ENCODE results near the gene ENTREP3. TPM values are rescaled to one million over a fixed set of nuclear protein-coding genes. Genes with fewer than 3 reads are reported as not detected.

Gene ENTREP3
- total RNA-seq, 2 donors from 2014 or later = 8.6 to 9.3 TPM

DNA sequence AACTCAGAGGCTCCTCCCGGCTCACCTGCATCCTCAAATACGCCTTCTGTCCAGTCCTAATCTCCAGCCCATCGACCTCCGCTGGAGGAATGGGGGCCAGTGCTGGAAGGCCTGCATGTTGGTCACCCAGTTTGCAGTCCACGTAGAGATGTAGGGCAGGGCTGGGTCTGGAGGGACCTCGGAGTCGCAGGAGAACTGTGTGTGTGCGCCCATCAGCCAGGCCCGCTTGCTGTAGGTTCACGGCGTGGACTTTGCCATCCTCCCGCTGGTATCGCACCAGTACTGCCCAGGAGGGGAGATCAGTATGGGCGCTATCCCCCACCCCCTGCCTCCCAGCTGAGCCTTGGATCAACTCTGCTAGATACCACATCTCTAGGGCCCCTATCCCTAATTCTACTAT is 50.2 kb downstream of the ENTREP3 start:
- Mint-ChIP-seq H3K27me3 (no peaks in the 10 kb centered on the region), H3K4me1 (peaks cover 21% of the 10 kb centered on the region), H3K36me3 (ENCODE audit: low read depth) (no peaks in the 10 kb centered on the region), H3K4me3 (no peak overlapping the region), H3K27ac (no peak overlapping the region)
- DNase-seq (no peak), ATAC-seq (no peak)
- no peaks in the 10 kb centered on the region for H3K9me3 ChIP-seq (ENCODE audit: control insufficient read depth, low read length, poor library complexity, severe bottlenecking)

DNA sequence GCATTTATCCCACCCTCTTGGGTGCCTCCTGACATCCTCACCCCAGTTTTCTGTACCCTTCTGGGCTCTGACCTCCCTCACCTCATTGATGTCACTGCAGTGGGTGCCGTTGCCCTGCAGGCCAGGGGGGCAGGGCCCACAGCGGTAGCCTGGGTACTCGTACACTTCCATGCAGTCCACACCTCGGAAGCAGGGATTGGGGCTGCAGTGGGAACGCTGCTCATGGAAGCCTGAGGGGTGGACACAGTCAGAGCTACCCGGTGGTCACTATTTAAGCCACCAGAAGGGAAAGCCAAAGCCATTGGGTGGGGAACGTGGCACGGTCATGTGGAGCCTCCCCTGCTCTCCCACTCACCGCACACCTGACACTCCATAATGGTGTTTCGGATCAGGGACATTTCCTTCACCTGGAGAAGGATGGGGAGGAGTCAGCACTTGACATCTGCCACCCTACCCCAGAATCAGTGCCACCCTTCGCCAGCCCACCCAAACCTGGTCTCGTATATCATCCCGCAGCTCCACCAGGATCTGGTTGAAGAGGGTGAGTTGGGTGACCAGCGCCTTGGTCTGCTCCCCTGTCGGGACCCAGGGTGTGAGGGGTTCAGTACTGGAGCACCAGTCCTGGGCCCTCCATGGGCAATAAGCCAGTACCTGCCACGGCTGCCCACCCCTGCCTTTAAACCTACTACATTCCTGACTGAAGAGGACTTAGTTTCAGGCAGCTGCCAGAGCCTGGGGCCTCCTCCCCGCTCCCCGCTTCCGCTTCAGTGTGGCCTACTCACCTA is 52.4 kb downstream of the ENTREP3 start:
- H3K27me3 Mint-ChIP-seq = no peaks in the 10 kb centered on the region
- ATAC-seq (no peak), DNase-seq (no peak)

DNA sequence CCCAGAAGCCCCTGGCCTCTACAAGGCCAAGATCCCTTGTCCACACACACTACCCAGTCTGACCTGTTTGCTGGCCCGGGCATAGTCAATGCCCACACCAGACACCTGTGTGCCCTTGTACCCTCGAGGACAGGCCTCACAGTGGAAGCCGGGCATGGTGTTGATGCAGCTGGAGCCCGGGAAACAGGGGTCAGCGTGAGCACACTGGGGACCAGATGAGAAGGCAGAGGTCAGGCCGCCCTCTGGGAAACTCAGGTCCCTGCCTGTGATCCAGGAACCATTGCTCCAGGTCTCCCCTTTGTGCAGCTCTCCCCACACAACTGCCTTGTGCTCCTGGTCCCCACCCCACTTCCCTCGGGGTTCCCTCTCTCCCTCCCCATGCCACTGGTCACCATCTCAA is 53.1 kb downstream of the ENTREP3 start:
- H3K4me3 Mint-ChIP-seq = no peak overlapping the region
- no peaks in the 10 kb centered on the region for H3K9me3 ChIP-seq (ENCODE audit: control insufficient read depth, low read length, poor library complexity, severe bottlenecking)
- H3K36me3 Mint-ChIP-seq (ENCODE audit: low read depth) = no peaks in the 10 kb centered on the region
- ATAC-seq (no peak), DNase-seq (no peak)
- no peaks in the 10 kb centered on the region for H3K27me3 Mint-ChIP-seq
- H3K27ac Mint-ChIP-seq = no peak overlapping the region
- H3K4me1 Mint-ChIP-seq = peaks cover 7% of the 10 kb centered on the region

More for the DNA sequence above, 52.4 kb downstream of the ENTREP3 start:
- no peaks in the 10 kb centered on the region for H3K9me3 ChIP-seq (ENCODE audit: control insufficient read depth, low read length, poor library complexity, severe bottlenecking)
- Mint-ChIP-seq H3K4me1 (peaks cover 11% of the 10 kb centered on the region), H3K4me3 (no peak overlapping the region), H3K36me3 (ENCODE audit: low read depth) (no peaks in the 10 kb centered on the region), H3K27ac (no peak overlapping the region)

DNA sequence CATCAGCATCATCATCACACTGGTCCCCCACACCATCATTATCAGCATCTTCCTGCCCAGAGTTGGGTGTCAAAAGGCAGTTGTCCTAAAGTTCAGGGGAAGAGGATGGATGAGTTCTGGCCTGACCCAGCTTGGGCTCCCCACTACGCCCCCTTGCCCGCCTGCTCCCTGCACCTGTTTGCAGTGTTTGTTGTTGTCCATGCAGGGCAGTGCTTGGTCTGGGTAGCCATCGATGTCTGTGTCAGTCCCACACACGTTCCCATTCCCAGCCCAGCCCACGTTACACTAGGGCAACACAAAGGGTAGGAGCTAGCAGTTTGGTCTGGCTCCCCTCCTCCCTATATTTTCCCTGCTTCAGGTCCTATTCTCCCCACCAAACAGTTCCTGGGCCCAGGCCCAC is 54.4 kb downstream of the ENTREP3 start:
- ATAC-seq (no peak), DNase-seq (no peak)
- no peaks in the 10 kb centered on the region for H3K9me3 ChIP-seq (ENCODE audit: control insufficient read depth, low read length, poor library complexity, severe bottlenecking)
- peak overlapping the region; percentile 21 for H3K4me3 Mint-ChIP-seq
- H3K27ac Mint-ChIP-seq = no peak overlapping the region
- no peaks in the 10 kb centered on the region for H3K27me3 Mint-ChIP-seq
- H3K4me1 Mint-ChIP-seq = peaks cover 4% of the 10 kb centered on the region
- no peaks in the 10 kb centered on the region for H3K36me3 Mint-ChIP-seq (ENCODE audit: low read depth)

DNA sequence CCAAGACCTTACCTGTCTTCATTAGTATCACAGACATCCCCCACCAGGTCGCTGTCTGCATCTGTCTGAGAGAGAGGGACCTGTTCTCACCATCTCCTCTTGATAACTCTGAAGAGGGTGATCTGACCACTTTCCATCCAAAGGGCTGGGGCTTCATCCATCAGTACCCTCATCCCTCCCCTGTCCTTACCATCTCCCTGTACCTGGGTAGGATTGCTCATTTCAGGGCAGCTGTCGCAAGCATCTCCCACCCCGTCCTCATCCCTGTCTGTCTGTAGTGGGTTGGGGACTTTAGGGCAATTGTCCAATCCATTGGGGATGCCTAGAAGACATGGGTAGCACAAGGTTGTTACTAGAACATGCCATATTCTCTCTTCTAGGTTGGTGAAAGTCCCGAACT is 55.5 kb downstream of the ENTREP3 start:
- H3K4me1 Mint-ChIP-seq = peaks cover 8% of the 10 kb centered on the region
- no peak overlapping the region for H3K4me3 Mint-ChIP-seq
- ATAC-seq (no peak), DNase-seq (no peak)
- H3K9me3 ChIP-seq (ENCODE audit: control insufficient read depth, low read length, poor library complexity, severe bottlenecking) = no peaks in the 10 kb centered on the region
- no peak overlapping the region for H3K27ac Mint-ChIP-seq
- H3K27me3 Mint-ChIP-seq = no peaks in the 10 kb centered on the region
- no peaks in the 10 kb centered on the region for H3K36me3 Mint-ChIP-seq (ENCODE audit: low read depth)

DNA sequence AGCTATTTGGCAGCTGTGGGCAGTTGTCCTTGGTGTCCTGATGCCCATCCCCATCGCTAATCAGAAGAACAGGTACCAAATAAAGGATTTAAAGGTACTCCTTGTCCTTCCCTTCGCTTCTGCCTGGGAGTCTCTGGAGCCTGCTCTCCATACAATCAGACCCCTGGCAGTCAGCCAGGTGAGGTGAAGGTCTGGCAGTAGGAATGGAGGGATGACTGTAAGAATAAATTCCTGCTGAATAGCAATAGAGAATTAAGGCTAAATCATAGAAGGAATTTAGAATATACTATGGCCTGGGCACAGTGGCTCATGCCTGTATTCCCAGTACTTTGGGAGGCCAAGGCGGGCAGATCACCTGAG is 56.8 kb downstream of the ENTREP3 start:
- H3K9me3 ChIP-seq (ENCODE audit: control insufficient read depth, low read length, poor library complexity, severe bottlenecking) = no peaks in the 10 kb centered on the region
- ATAC-seq = no peak
- H3K4me1 Mint-ChIP-seq = peaks cover 18% of the 10 kb centered on the region
- H3K27me3 Mint-ChIP-seq = no peaks in the 10 kb centered on the region
- peak overlapping the region; percentile 57 for H3K27ac Mint-ChIP-seq
- no peak overlapping the region for H3K4me3 Mint-ChIP-seq
- no peaks in the 10 kb centered on the region for H3K36me3 Mint-ChIP-seq (ENCODE audit: low read depth)
- no peak for DNase-seq

DNA sequence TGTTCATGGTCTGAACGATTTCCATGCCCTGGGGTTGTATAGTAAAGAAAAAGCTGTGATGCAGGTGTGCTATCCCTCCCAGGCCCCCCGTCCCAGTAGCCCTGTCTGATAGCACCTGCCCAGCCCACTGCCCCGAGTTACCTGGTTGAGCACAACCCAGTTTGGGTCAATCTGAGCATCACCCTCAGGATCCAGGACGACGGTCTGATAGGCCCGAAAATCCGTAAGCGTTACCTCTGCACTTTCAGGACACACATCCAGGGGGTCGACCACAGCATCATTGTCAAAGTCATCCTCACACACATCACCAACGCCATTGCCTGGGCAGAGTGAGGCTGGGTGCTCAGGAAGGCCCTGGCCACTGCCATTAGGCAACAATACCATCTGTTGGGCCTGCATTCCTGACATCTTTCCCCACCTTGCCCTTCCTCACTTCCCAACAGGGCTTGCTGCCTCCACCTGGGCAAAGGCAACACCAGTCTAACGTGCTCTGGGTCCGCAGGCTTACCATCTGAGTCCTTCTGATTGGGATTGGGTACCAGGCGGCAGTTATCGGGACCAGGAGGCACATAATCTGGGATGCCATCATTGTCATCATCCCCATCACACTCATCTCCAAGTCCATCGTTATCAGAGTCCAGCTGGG is 57.3 kb downstream of the ENTREP3 start:
- ATAC-seq (no peak), DNase-seq (no peak)
- H3K9me3 ChIP-seq (ENCODE audit: control insufficient read depth, low read length, poor library complexity, severe bottlenecking) = no peaks in the 10 kb centered on the region
- H3K27ac Mint-ChIP-seq = peak overlapping the region; percentile 57
- H3K36me3 Mint-ChIP-seq (ENCODE audit: low read depth) = no peaks in the 10 kb centered on the region
- no peaks in the 10 kb centered on the region for H3K27me3 Mint-ChIP-seq
- H3K4me1 Mint-ChIP-seq = peaks cover 21% of the 10 kb centered on the region
- H3K4me3 Mint-ChIP-seq = no peak overlapping the region

Other genes starting within 250 kb of the ENTREP3 start
- 1 to 10 TPM in 1 of 2 donors, under 1 TPM in 1; 0.94 to 1.3 TPM for gene DCST2, start 221.7 kb downstream of the ENTREP3 start, total RNA-seq
- gene DCST1, start 221.7 kb downstream of the ENTREP3 start, total RNA-seq = under 1 TPM; 0.23 to 0.57 TPM
- 10 to 100 TPM; 30.3 to 33.8 TPM for gene ADAM15, start 204.2 kb downstream of the ENTREP3 start, total RNA-seq
- 1 to 10 TPM; 2.6 to 4.9 TPM for gene EFNA4, start 191.7 kb downstream of the ENTREP3 start, total RNA-seq
- gene EFNA3, start 176.6 kb downstream of the ENTREP3 start, total RNA-seq = 1 to 10 TPM in 1 of 2 donors, under 1 TPM in 1; 0.29 to 1.3 TPM
- gene EFNA1, start 127.6 kb downstream of the ENTREP3 start, total RNA-seq = 1 to 10 TPM in 1 of 2 donors, not detected in 1; 1.0 TPM
- 10 to 100 TPM; 25.6 to 27.8 TPM for gene SLC50A1, start 119.6 kb downstream of the ENTREP3 start, total RNA-seq
- 10 to 100 TPM; 32.1 to 36.0 TPM for gene DPM3, start 115.0 kb downstream of the ENTREP3 start, total RNA-seq
- 100 to 1,000 TPM; 110 to 127 TPM for gene KRTCAP2, start 82.2 kb downstream of the ENTREP3 start, total RNA-seq
- gene TRIM46, start 81.6 kb downstream of the ENTREP3 start, total RNA-seq = 10 to 100 TPM in 1 of 2 donors, 1 to 10 TPM in 1; 9.8 to 12.7 TPM
- gene THBS3, start 47.6 kb downstream of the ENTREP3 start, total RNA-seq = 10 to 100 TPM; 34.6 to 38.4 TPM
- gene MTX1, start 46.8 kb downstream of the ENTREP3 start, total RNA-seq = 10 to 100 TPM; 20.7 to 28.5 TPM
- gene SCAMP3, start 6.9 kb upstream of the ENTREP3 start, total RNA-seq = 10 to 100 TPM; 60.1 to 69.4 TPM
- gene CLK2, start 18.0 kb upstream of the ENTREP3 start, total RNA-seq = 10 to 100 TPM; 54.8 to 57.8 TPM
- gene HCN3, start 22.0 kb upstream of the ENTREP3 start, total RNA-seq = 1 to 10 TPM; 1.3 to 1.5 TPM
- gene PKLR, start 46.0 kb upstream of the ENTREP3 start, total RNA-seq = not detected
- 10 to 100 TPM; 63.0 TPM for gene FDPS, start 53.4 kb upstream of the ENTREP3 start, total RNA-seq
- gene RUSC1, start 65.4 kb upstream of the ENTREP3 start, total RNA-seq = 10 to 100 TPM; 13.2 to 14.8 TPM